Body of pancreas (tissue), 4 donors: Measurements from ENCODE around the gene PRSS48. TPM values are rescaled to one million over a fixed set of nuclear protein-coding genes. Genes with fewer than 3 reads are reported as not detected.

Experiments used
- ATAC-seq: fragments of 150-250 bp; one replicate; pipeline ENCODE4 v1.9.1; 2016
- DNase-seq, 4 donors: peaks; one replicate each; pipeline ENCODE4 v3.0.0-alpha.2; 2019
- H3K27ac ChIP-seq, 4 donors: fragments of 200-600 bp; sonication (generic); 1 replicate in 3 of 4; 2 replicates in 1 of 4; pipeline versions ENCODE4 v1.5.1 to v1.6.1; 2016 to 2019; ENCODE audit warnings: mild to moderate bottlenecking in 1 of 4, mixed read lengths in 1 of 4, moderate library complexity in 1 of 4
- H3K27me3 ChIP-seq, 2 donors: fragments of 200-600 bp; sonication (generic); one replicate each; pipeline ENCODE4 v1.6.0; 2016; ENCODE audit warnings: mild to moderate bottlenecking in 1 of 2
- H3K36me3 ChIP-seq, 2 donors: fragments of 200-600 bp; sonication (generic); replicated peaks in 1 of 2; 2 replicates each; pipeline ENCODE4 v1.5.1; 2016; ENCODE audit warnings: low read depth in 2 of 2; ENCODE audit not compliant: insufficient read depth in 1 of 2
- H3K4me1 ChIP-seq: fragments of 200-600 bp; sonication (generic); one replicate; pipeline ENCODE4 v1.6.0; 2016
- H3K4me3 ChIP-seq, 2 donors: fragments of 200-600 bp; sonication (generic); 1 replicate in 1 of 2; 2 replicates in 1 of 2; pipeline ENCODE4 v1.5.1; 2016 to 2019
- H3K9me3 ChIP-seq, 3 donors: fragments of 200-600 bp; sonication (generic); 1 replicate in 2 of 3; 2 replicates in 1 of 3; pipeline ENCODE4 v1.5.1; 2016
- POLR2A ChIP-seq, 3 donors: fragments of 450-650 bp; IDR thresholded peaks; one replicate each; pipeline ENCODE4 v1.6.1; 2016; ENCODE audit warnings: antibody characterized with exemption in 3 of 3, mild to moderate bottlenecking in 2 of 3
- WGBS, 2 donors: methylation state at CpG; one replicate each; pipeline ENCODE4 v1.1.5; 2017; 5-methylcytosine and 5-hydroxymethylcytosine counted together
- intact Hi-C: fragments of 100-400 bp; cut with DNase I; formaldehyde crosslinking; loops from one replicate; pipeline ENCODE4 v1.15.1; 2023
- total RNA-seq, 2 donors: library from RNA; depleted of rRNA; stranded (reverse); fragments of >200 nt; gene quantifications; one replicate each; pipeline ENCODE4 v1.1.0, GENCODE V29; 2016
- TF ChIP-seq, protein P1 (sequence below), 7 experiments: fragments of 450-650 bp in 4 of 7; fragments of 200-600 bp in 3 of 7; sonication (generic) in 3 of 7; IDR thresholded peaks; one replicate each; pipeline ENCODE4 v1.5.1; 2016 to 2019; ENCODE audit warnings: antibody characterized with exemption in 7 of 7

PRSS48 gene
- total RNA-seq, 2 donors from 2014 or later: not detected

DNA sequence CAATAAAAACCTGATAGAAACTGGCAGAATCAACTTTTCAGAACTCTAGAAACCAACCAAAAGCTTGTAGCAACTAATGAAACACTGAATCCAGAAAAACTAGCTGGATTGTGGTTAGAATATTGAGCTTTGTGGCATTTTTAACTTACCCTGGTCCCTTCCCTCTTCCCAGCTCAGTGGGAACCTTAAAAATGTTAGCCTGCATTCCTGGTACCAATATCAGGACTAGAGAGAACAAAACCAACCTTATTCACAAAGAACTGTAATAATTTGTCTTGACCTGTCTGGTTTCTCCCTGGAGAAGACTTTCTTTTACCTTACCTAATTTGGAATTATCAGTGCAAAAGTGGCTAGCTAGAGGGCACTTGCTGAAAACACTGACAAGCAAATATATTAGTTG, 27.3 kb downstream of the PRSS48 start:
- H3K4me1 ChIP-seq: peaks cover 4% of the 10 kb centered on the region
- intact Hi-C loops: no loop called here
- H3K4me3 ChIP-seq: no peak overlapping the region
- no peak for ATAC-seq
- no peak overlapping the region for H3K27ac ChIP-seq
- no peaks in the 10 kb centered on the region for H3K9me3 ChIP-seq
- no peaks in the 10 kb centered on the region for H3K36me3 ChIP-seq
- H3K27me3 ChIP-seq: no peaks in the 10 kb centered on the region
- no peak for DNase-seq
- no peak for TF ChIP-seq POLR2A (IDR thresholded peaks at IDR 0.05)
- TF ChIP-seq, protein P1, sequence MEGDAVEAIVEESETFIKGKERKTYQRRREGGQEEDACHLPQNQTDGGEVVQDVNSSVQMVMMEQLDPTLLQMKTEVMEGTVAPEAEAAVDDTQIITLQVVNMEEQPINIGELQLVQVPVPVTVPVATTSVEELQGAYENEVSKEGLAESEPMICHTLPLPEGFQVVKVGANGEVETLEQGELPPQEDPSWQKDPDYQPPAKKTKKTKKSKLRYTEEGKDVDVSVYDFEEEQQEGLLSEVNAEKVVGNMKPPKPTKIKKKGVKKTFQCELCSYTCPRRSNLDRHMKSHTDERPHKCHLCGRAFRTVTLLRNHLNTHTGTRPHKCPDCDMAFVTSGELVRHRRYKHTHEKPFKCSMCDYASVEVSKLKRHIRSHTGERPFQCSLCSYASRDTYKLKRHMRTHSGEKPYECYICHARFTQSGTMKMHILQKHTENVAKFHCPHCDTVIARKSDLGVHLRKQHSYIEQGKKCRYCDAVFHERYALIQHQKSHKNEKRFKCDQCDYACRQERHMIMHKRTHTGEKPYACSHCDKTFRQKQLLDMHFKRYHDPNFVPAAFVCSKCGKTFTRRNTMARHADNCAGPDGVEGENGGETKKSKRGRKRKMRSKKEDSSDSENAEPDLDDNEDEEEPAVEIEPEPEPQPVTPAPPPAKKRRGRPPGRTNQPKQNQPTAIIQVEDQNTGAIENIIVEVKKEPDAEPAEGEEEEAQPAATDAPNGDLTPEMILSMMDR (IDR thresholded peaks at IDR 0.05): no peak

DNA sequence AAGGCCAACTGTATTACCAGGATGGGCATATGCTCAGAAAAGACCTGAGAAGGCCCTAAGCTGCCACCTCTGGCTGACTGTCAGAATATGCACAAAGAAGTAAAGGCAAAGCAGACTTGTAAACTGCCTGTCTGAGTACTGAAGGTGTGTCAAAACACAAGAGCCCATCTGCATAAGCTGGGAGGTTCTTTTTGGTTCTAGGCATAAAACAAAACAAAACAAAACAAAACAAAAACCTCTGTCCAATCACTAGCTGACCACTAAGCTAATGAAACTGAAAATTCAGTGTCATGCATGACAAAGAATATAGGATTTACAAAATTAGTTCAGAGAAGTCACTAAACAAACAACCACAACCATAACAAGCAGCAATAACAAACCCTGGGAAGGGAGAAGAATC, 27.8 kb downstream of the PRSS48 start:
- Histone ChIP-seq H3K27me3 (no peaks in the 10 kb centered on the region), H3K9me3 (no peaks in the 10 kb centered on the region), H3K27ac (no peak overlapping the region), H3K4me1 (peaks cover 4% of the 10 kb centered on the region), H3K4me3 (no peak overlapping the region), H3K36me3 (no peaks in the 10 kb centered on the region)
- DNase-seq: peak in 1 of 4 donors; percentile 12
- intact Hi-C loops: no loop called here
- TF ChIP-seq POLR2A (IDR thresholded peaks at IDR 0.05): no peak
- TF ChIP-seq, protein P1 (IDR thresholded peaks at IDR 0.05): no peak
- no peak for ATAC-seq

DNA sequence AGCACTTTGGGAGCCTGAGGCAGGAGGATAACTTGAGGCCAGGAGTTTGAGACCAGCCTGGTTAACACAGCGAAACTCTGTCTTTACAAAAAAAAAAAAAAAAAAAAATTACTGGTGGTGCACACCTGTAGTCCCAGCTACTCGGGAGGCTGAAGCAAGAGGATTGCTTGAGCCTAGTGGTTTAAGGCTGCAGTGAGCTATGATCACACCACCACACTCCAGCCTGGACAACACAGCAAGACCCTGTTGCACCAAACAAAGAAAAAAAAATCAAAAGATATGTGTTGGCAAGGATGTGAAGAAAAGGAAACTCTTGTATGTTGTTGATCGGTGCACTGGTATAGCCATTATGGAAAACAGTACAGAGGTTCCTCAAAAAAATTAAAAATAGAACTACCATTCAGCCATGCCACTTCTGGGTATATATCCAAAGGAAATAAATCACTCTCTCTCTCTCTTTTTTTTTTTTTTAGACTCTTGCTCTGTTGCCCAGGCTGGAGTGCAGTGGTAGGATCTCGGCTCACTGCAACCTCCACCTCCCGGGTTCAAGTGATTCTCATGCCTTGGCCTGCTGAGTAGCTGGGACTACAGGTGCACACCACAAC, 33.3 kb downstream of the PRSS48 start:
- Histone ChIP-seq H3K36me3 (no peaks in the 10 kb centered on the region), H3K4me1 (peaks cover 19% of the 10 kb centered on the region), H3K9me3 (no peaks in the 10 kb centered on the region), H3K4me3 (no peak overlapping the region), H3K27ac (no peak overlapping the region), H3K27me3 (no peaks in the 10 kb centered on the region)
- ATAC-seq (no peak), DNase-seq (no peak)
- TF ChIP-seq POLR2A (IDR thresholded peaks at IDR 0.05): no peak
- TF ChIP-seq, protein P1 (IDR thresholded peaks at IDR 0.05): no peak
- WGBS, 2 donors: 91 to 93% methylated on average over 5 of the region's 5 CpGs
- intact Hi-C loops: no loop called here

DNA sequence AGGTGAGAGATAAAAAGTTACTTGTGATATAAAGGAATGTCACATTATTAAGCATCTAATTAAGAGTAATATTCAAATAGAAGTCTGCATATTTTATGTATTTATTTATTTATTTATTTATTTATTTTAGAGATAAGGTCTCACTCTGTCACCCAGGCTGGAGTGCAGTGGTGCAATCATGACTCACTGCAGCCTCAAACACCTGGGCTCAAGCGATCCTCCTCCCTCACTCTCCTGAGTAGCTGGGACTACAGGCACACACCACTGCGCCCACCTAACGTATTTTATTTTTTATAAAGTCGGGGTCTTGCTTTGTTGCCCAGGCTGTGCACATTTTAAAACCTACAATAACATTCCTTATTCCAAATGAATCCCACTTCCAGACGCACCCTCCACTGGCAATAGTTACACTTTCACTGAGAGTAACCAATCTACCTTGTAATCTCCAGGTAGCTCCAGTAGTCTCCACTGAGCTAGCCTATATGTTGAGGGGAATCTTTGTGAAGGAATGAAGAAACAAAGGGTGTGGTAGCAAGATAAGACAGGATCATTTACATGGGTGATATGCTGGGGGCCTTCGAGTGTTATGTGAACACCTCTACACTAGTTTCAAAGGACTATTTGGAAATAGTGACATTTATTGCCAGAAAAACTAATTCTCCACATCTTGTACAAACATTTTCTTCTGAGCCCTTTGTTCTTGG, 36.5 kb downstream of the PRSS48 start:
- DNase-seq (peak in 1 of 4 donors; percentile 8), ATAC-seq (no peak)
- TF ChIP-seq, protein P1 (IDR thresholded peaks at IDR 0.05): no peak
- no peak for TF ChIP-seq POLR2A (IDR thresholded peaks at IDR 0.05)
- intact Hi-C loops: no loop called here
- WGBS, 2 donors: 79 to 84% methylated on average over 6 of the region's 6 CpGs
- no peak overlapping the region for H3K4me3 ChIP-seq
- H3K4me1 ChIP-seq: peaks cover 29% of the 10 kb centered on the region
- H3K27ac ChIP-seq: no peak overlapping the region
- no peaks in the 10 kb centered on the region for H3K36me3 ChIP-seq
- H3K27me3 ChIP-seq: no peaks in the 10 kb centered on the region
- H3K9me3 ChIP-seq: no peaks in the 10 kb centered on the region

DNA sequence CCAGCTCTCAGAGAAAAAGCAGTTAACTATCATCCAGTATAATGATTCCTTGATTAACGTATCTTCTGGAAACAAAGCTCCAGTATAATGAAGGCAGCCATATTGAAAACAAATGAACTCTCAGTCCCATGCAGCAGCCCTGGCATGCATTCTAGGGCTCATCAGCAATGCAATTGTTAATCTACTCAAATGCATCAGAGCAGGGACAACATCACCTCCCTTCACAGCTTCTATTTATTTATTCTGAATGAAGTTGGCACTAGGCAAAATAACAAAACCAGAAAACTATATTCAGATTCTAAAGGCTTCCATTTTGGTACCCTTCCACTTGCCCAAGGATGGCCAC, 37.0 kb downstream of the PRSS48 start:
- no peak for DNase-seq
- WGBS, 2 donors: 67 to 68% methylated on average over 1 of the region's 1 CpG
- peaks cover 29% of the 10 kb centered on the region for H3K4me1 ChIP-seq
- H3K4me3 ChIP-seq: no peak overlapping the region
- intact Hi-C loops: no loop called here
- TF ChIP-seq, protein P1 (IDR thresholded peaks at IDR 0.05): no peak
- no peak for TF ChIP-seq POLR2A (IDR thresholded peaks at IDR 0.05)
- H3K36me3 ChIP-seq: no peaks in the 10 kb centered on the region
- H3K27me3 ChIP-seq: no peaks in the 10 kb centered on the region
- no peak for ATAC-seq
- peak overlapping the region in 3 of 4 donors; percentile 35 to 57 (median 51) for H3K27ac ChIP-seq
- no peaks in the 10 kb centered on the region for H3K9me3 ChIP-seq
